H1 (cell line): ENCODE data around the gene BCAS3. TPM values are rescaled to one million over a fixed set of nuclear protein-coding genes. Genes with fewer than 3 reads are reported as not detected.

ENCODE experiments used
- CTCF ChIA-PET: fragments of 300-600 bp; sonication (Branson Sonifier 250); formaldehyde crosslinking; loops from one replicate; lab custom pipeline; 2021; ENCODE audit not compliant: partially characterized antibody; lab: Charles Lee
- POLR2A ChIA-PET: fragments of 300-600 bp; sonication (Branson Sonifier 250); formaldehyde crosslinking; loops from one replicate; lab custom pipeline; 2021; ENCODE audit warnings: inconsistent platforms; ENCODE audit not compliant: partially characterized antibody; lab: Charles Lee
- DNase-seq, 2 experiments: peaks; one replicate each; pipeline versions ENCODE4 v3.0.0 to v3.0.0-alpha.2; 2010 to 2022; ENCODE audit warnings: low spot score in 2 of 2, low read depth in 1 of 2, mixed read lengths in 1 of 2
- FAIRE-seq: peaks from 2 replicates; lab custom pipeline; 2011; peaks lifted over from hg19 to GRCh38; lab: Jason Lieb, UNC
- H2AFZ ChIP-seq: 2 replicates; pipeline ENCODE4 v1.8.1; 2012; ENCODE audit warnings: low read length, inconsistent platforms
- H2AK5ac ChIP-seq: 2 replicates; pipeline ENCODE4 v1.6.1; 2013; ENCODE audit warnings: low read depth, low read length
- H2BK120ac ChIP-seq: replicated peaks from 2 replicates; pipeline ENCODE3; 2013; ENCODE audit warnings: low read depth, low read length, inconsistent platforms
- H2BK12ac ChIP-seq: 2 replicates; pipeline ENCODE4 v1.6.1; 2013; ENCODE audit warnings: low read depth, low read length
- H2BK15ac ChIP-seq: 2 replicates; pipeline ENCODE4 v1.6.1; 2013; ENCODE audit warnings: low read length
- H2BK20ac ChIP-seq: 2 replicates; pipeline ENCODE4 v1.6.1; 2013; ENCODE audit warnings: low read length
- H2BK5ac ChIP-seq: 2 replicates; pipeline ENCODE4 v1.6.1; 2013; ENCODE audit warnings: low read depth, low read length
- H3K14ac ChIP-seq: 2 replicates; pipeline ENCODE4 v1.6.1; 2013; ENCODE audit warnings: inconsistent platforms; ENCODE audit not compliant: insufficient read length
- H3K18ac ChIP-seq: 2 replicates; pipeline ENCODE4 v1.6.1; 2013; ENCODE audit warnings: low read length; ENCODE audit errors: extremely low read depth
- H3K23ac ChIP-seq: 2 replicates; pipeline ENCODE4 v1.6.1; 2013; ENCODE audit warnings: inconsistent platforms; ENCODE audit not compliant: insufficient read length
- H3K23me2 ChIP-seq: 2 replicates; pipeline ENCODE4 v1.6.1; 2013; ENCODE audit warnings: low read depth, low read length
- H3K27ac ChIP-seq: 2 replicates; pipeline ENCODE4 v1.6.1; 2011; ENCODE audit warnings: low read depth, low read length, inconsistent platforms
- H3K27me3 ChIP-seq, 4 experiments: replicated peaks in 1 of 4; 1 replicate in 1 of 4; 2 replicates in 3 of 4; pipeline versions ENCODE4 v1.6.1 to v1.8.1; 2011 to 2013; ENCODE audit warnings: low read length in 3 of 4, mild to moderate bottlenecking in 3 of 4, inconsistent platforms in 2 of 4, mixed read lengths in 2 of 4, moderate library complexity in 1 of 4; ENCODE audit not compliant: control insufficient read depth in 3 of 4, insufficient read depth in 3 of 4; ENCODE audit errors: extremely low read depth in 1 of 4
- H3K36me3 ChIP-seq, 4 experiments: 2 replicates each; pipeline versions ENCODE4 v1.6.1 to v1.8.1; 2011 to 2013; ENCODE audit warnings: mild to moderate bottlenecking in 4 of 4, low read length in 3 of 4, moderate library complexity in 2 of 4, control low read depth in 1 of 4, inconsistent platforms in 1 of 4; ENCODE audit not compliant: insufficient read depth in 4 of 4, control insufficient read depth in 2 of 4
- H3K4ac ChIP-seq: replicated peaks from 2 replicates; pipeline ENCODE3; 2013; ENCODE audit warnings: low read length, low read depth, mixed read lengths, inconsistent platforms; ENCODE audit not compliant: insufficient read length
- H3K4me1 ChIP-seq, 4 experiments: replicated peaks in 1 of 4; 1 replicate in 1 of 4; 2 replicates in 3 of 4; pipeline versions ENCODE4 v1.6.1 to v1.8.1; 2011 to 2013; ENCODE audit warnings: low read length in 3 of 4, inconsistent platforms in 2 of 4, mixed read lengths in 1 of 4; ENCODE audit not compliant: insufficient read depth in 4 of 4, control insufficient read depth in 3 of 4
- H3K4me2 ChIP-seq, 2 experiments: 2 replicates each; pipeline versions ENCODE4 v1.6.1 to v1.8.1; 2011 to 2013; ENCODE audit warnings: low read depth in 2 of 2, low read length in 2 of 2, control low read depth in 1 of 2, inconsistent platforms in 1 of 2, mild to moderate bottlenecking in 1 of 2; ENCODE audit not compliant: insufficient read depth in 1 of 2
- H3K4me3 ChIP-seq, 4 experiments: fragments of 200-600, 300-600 bp in 1 of 4; sonication (generic), shearing (Covaris generic), sonication (Bioruptor Twin) in 1 of 4; 2 replicates each; pipeline versions ENCODE4 v1.5.1 to v1.8.1; 2011 to 2016; ENCODE audit warnings: low read length in 4 of 4, low read depth in 3 of 4, control low read depth in 2 of 4, inconsistent platforms in 2 of 4, mild to moderate bottlenecking in 2 of 4, mixed read lengths in 1 of 4, moderate library complexity in 1 of 4; ENCODE audit not compliant: insufficient read depth in 2 of 4; ENCODE audit errors: extremely low read depth in 1 of 4
- H3K56ac ChIP-seq: replicated peaks from 2 replicates; pipeline ENCODE3; 2013; ENCODE audit warnings: low read depth, mild to moderate bottlenecking, mixed read lengths, low read length, inconsistent platforms; ENCODE audit not compliant: insufficient read length
- H3K79me1 ChIP-seq: 2 replicates; pipeline ENCODE4 v1.6.1; 2013; ENCODE audit warnings: low read depth, low read length, control low read depth
- H3K79me2 ChIP-seq, 2 experiments: 2 replicates each; pipeline versions ENCODE4 v1.6.1 to v1.8.1; 2012 to 2013; ENCODE audit warnings: low read length in 2 of 2, mild to moderate bottlenecking in 2 of 2, inconsistent platforms in 1 of 2; ENCODE audit not compliant: insufficient read depth in 2 of 2, control insufficient read depth in 1 of 2
- H3K9ac ChIP-seq, 4 experiments: replicated peaks in 1 of 4; 1 replicate in 1 of 4; 2 replicates in 3 of 4; pipeline versions ENCODE4 v1.6.1 to v1.8.1; 2011 to 2013; ENCODE audit warnings: low read depth in 3 of 4, low read length in 3 of 4, control low read depth in 2 of 4, mild to moderate bottlenecking in 2 of 4, moderate library complexity in 2 of 4, inconsistent platforms in 1 of 4; ENCODE audit errors: extremely low read depth in 1 of 4
- H3K9me3 ChIP-seq, 2 experiments: 2 replicates each; pipeline versions ENCODE4 v1.6.1 to v1.8.1; 2012 to 2013; ENCODE audit warnings: mild to moderate bottlenecking in 2 of 2, moderate library complexity in 2 of 2, control low read depth in 1 of 2, inconsistent platforms in 1 of 2, low read depth in 1 of 2, low read length in 1 of 2, mixed read lengths in 1 of 2; ENCODE audit not compliant: insufficient read depth in 2 of 2
- H4K20me1 ChIP-seq, 2 experiments: replicated peaks in 1 of 2; 2 replicates each; pipeline versions ENCODE3 to v1.8.1; 2011 to 2013; ENCODE audit warnings: inconsistent platforms in 2 of 2, low read length in 2 of 2, mild to moderate bottlenecking in 1 of 2; ENCODE audit not compliant: insufficient read depth in 2 of 2, control insufficient read depth in 1 of 2
- H4K5ac ChIP-seq: 2 replicates; pipeline ENCODE4 v1.6.1; 2013; ENCODE audit warnings: low read length, low read depth, mixed read lengths, inconsistent platforms; ENCODE audit not compliant: insufficient read length
- H4K8ac ChIP-seq: 2 replicates; pipeline ENCODE4 v1.8.0; 2013; ENCODE audit warnings: mild to moderate bottlenecking, moderate library complexity, low read length, inconsistent platforms; ENCODE audit not compliant: insufficient read depth; ENCODE audit errors: extremely low read depth
- H4K91ac ChIP-seq: replicated peaks from 2 replicates; pipeline ENCODE3; 2013; ENCODE audit warnings: low read length, mixed read lengths, inconsistent platforms; ENCODE audit not compliant: insufficient read length
- CBX5 ChIP-seq: fragments of 300-800, 300-1000 bp; sonication (generic); IDR thresholded peaks from 2 replicates; pipeline ENCODE4 v1.7.1; 2016; ENCODE audit warnings: antibody characterized with exemption, low read length, low read depth
- CEBPB ChIP-seq: IDR thresholded peaks from 2 replicates; pipeline ENCODE4 v1.6.1; 2012; ENCODE audit warnings: low read depth, low read length
- GABPA ChIP-seq: IDR thresholded peaks from 2 replicates; pipeline ENCODE4 v1.6.1; 2011; ENCODE audit warnings: mild to moderate bottlenecking, low read length, moderate library complexity, borderline replicate concordance; ENCODE audit not compliant: insufficient read depth
- SAP30 ChIP-seq: fragments of 300-600 bp; sonication (generic); IDR thresholded peaks from 2 replicates; pipeline ENCODE4 v1.7.1; 2012; ENCODE audit warnings: low read length, moderate library complexity, mild to moderate bottlenecking, inconsistent platforms; ENCODE audit not compliant: insufficient read depth, insufficient replicate concordance
- SP1 ChIP-seq: IDR thresholded peaks from 2 replicates; pipeline ENCODE4 v1.6.1; 2011; ENCODE audit warnings: low read depth, low read length
- TEAD4 ChIP-seq: IDR thresholded peaks from 2 replicates; pipeline ENCODE4 v1.6.1; 2012; ENCODE audit warnings: low read depth, low read length, inconsistent platforms, mixed read lengths
- YY1 ChIP-seq: IDR thresholded peaks from 2 replicates; pipeline ENCODE4 v1.6.1; 2011; ENCODE audit warnings: low read depth, mild to moderate bottlenecking, low read length
- WGBS, 2 experiments: shearing (Covaris generic) in 1 of 2; methylation state at CpG; one replicate each; pipeline versions ENCODE4 v1.1.6 to v1.1.7; 2013 to 2015; ENCODE audit warnings: low lambda C conversion rate in 2 of 2, mixed read lengths in 2 of 2, inconsistent platforms in 1 of 2, low coverage in 1 of 2, missing lambda C conversion rate in 1 of 2; ENCODE audit not compliant: insufficient replicate concordance in 2 of 2, insufficient coverage in 1 of 2, insufficient read length in 1 of 2; ENCODE audit errors: extremely low coverage in 1 of 2, missing lambda C conversion rate in 1 of 2; 5-methylcytosine and 5-hydroxymethylcytosine counted together
- polyA plus RNA-seq, 7 experiments: library from polyadenylated mRNA; depleted of rRNA in 3 of 7; stranded (reverse) in 5 of 7; unstranded in 2 of 7; fragments of >200 nt in 5 of 7; fragments of 200-250 nt in 2 of 7; gene quantifications; 1 replicate in 5 of 7; 2 replicates in 1 of 7; 4 replicates in 1 of 7; pipeline versions ENCODE4 v1.2.1 to v1.2.3, GENCODE V29; 2011 to 2013; ENCODE audit warnings: missing spikeins in 2 of 7, mixed read lengths in 2 of 7
- total RNA-seq: library from RNA; stranded (reverse); fragmentation: NEBNext Ultra II Directional; extraction: Animal tissue kit (Norgen Biotek cat#: 25700); gene quantifications from 2 replicates; pipeline ENCODE4 v1.2.1, GENCODE V29; 2021

BCAS3 gene
- total and polyA plus RNA-seq, 2 of the 8 experiments (the other 6 are each of a cell fraction or from before 2014, with no cell fraction given), result 9.9 to 13.3 TPM

DNA sequence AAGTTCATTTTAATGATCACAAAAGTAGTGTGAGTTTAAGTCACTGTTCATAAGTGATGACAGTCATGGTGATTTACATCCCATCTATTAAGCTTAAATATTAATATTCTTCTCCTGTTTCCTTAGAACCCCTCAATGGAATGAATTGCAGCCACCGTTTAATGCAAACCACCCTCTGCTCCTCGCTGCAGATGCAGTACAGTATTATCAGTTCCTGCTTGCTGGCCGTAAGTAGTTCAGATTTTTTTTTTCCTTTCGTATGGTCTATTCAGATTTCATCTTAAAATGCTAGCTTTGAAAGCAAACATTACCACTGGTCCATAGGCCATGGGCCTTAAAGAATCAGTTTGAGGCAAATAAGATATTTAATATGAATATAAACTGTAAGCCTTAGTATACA, 363.0 kb downstream of the BCAS3 start:
- H3K14ac ChIP-seq, result no peak overlapping the region
- H3K4me2 ChIP-seq, result no peak overlapping the region
- H3K23me2 ChIP-seq, result no peaks in the 10 kb centered on the region
- no peaks in the 10 kb centered on the region for H3K27me3 ChIP-seq
- no peak overlapping the region for H3K56ac ChIP-seq
- 92% methylated on average over 4 of the region's 4 CpGs; no CpG with 5 or more reads in 1 of the 2 experiments for WGBS, 2 experiments
- H3K79me1 ChIP-seq, result no peaks in the 10 kb centered on the region
- no peak overlapping the region for H2BK120ac ChIP-seq
- H2BK12ac ChIP-seq, result no peak overlapping the region
- H4K5ac ChIP-seq, result no peak overlapping the region
- POLR2A ChIA-PET, result no interaction called here
- no peak overlapping the region for H3K4me3 ChIP-seq
- no peak overlapping the region for H2BK20ac ChIP-seq
- H3K79me2 ChIP-seq, result no peaks in the 10 kb centered on the region
- FAIRE-seq, result no peak
- H3K23ac ChIP-seq, result no peak overlapping the region
- no peak overlapping the region for H2AK5ac ChIP-seq
- CTCF ChIA-PET, result interaction anchor here (0.7 kb wide), 1 partner anchor 69 kb away, joined by 3 read pairs; no protein-coding TSS in a partner anchor
- no peak overlapping the region for H2BK5ac ChIP-seq
- H3K18ac ChIP-seq, result no peak overlapping the region
- no peak overlapping the region for H3K4ac ChIP-seq
- no peaks in the 10 kb centered on the region for H3K4me1 ChIP-seq
- H3K27ac ChIP-seq, result no peak overlapping the region
- no peak for DNase-seq
- H3K9ac ChIP-seq, result no peak overlapping the region
- H3K9me3 ChIP-seq, result no peaks in the 10 kb centered on the region
- no peak overlapping the region for H4K91ac ChIP-seq
- TF ChIP-seq TEAD4, result no peak
- no peak for TF ChIP-seq YY1
- no peak for TF ChIP-seq CBX5
- TF ChIP-seq GABPA, result no peak
- no peak for TF ChIP-seq SP1
- no peak for TF ChIP-seq CEBPB
- no peak for TF ChIP-seq SAP30
- no peaks in the 10 kb centered on the region; a peak in 1 of 8 replicates for H3K36me3 ChIP-seq
- H4K8ac ChIP-seq, result no peak overlapping the region
- H2BK15ac ChIP-seq, result no peak overlapping the region
- no peaks in the 10 kb centered on the region for H4K20me1 ChIP-seq
- no peak overlapping the region for H2AFZ ChIP-seq
